Measurements from ENCODE around the gene AMHR2.

AMHR2 gene

DNA sequence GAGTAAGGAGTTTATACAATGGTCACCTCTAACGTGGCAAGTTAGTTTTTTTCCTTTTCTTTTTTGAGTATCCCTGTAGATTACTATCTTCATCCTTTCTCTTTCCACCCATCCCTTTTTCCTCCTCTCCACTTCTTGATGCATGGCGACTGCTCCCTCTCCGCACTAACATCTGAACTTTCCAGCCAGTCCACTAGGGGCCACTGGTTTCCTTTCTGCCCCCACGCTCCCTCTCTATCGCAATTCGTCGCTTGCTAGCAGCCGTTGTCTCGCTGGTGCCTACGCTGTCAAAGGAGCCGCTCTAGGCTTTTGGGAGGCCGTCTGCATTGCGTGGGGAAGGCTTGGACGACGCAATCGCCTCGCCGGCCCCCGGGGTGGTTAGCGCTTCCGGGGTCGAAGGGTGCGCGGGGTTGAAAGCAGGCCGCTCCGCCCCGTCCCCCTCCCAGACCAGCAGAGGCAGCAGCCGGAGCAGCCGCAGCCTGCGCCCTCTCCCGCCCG is 28.1 kb downstream of the AMHR2 start, which contains the start of gene PCBP2:
Gene PCBP2, plus strand, starts transcription at position 442 of the 498 bp plus-strand sequence. CDS start 2,699 bp downstream, outside the sequence.
- Histone ChIP-seq H3K4me1 (peaks cover 16% of the 10 kb centered on the region), H3K9me3 (no peaks in the 10 kb centered on the region), H3K4me3 (peak within 1 kb of the TSS; percentile 96), H3K27me3 (ENCODE audit: low read depth) (no peaks in the 10 kb centered on the region), H3K36me3 (replicated peaks) (peaks cover 49% of the 10 kb centered on the region)
- in situ Hi-C loops (cut with MboI; ENCODE audit: low sequenced_read_pairs): no loop called here
- peak; percentile 98 to 99 for DNase-seq (ENCODE audit: low spot score in 2 of 2)

DNA sequence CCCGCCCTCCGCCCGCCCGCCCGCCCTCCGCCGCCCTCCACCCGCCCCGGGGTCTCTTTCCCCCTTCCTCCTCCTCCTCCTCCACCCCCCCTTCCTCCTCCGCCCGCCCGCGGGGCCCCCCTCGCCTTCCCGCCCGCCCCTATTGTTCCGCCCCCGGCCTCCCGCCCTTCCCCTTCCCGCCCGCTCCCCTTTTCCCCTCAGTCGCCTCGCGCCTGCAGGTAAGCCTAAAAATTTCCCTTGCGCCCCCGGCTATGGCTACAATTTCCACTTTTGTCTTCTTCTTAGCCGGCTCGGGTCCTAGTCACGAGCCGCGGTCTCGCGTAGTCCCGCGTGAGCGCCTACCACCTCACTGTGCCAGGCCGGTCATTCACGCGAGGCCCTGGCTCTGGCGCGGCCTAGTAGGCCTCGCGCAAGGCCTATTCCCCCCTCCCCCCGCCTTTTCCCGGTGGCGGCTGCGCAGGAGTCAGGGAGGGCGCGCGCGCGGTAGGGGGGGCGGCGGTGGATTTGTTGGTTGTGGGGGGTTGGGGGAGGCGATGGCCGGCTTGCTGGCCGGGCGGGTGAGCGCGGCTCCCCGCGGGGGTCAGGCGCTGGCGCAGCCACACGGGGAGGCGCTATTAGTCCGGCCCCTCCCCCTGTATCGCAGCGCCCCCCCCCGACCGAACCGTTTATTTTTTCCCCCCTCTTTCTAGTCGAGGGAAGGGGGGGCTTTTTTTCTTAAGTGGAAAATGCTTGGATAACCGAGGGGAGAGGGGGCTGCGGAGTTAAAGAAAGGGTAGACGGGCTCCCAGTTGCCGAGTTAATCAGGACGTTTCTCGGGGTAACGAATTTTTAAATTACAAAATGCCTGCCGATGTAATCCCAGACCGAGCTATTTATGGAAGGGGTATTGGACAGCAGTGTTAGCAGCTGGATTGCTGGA is 28.8 kb downstream of the AMHR2 start:
- peaks cover 54% of the 10 kb centered on the region for H3K36me3 ChIP-seq (replicated peaks)
- H3K4me1 ChIP-seq: peaks cover 16% of the 10 kb centered on the region
- H3K4me3 ChIP-seq: peak overlapping the region; percentile 96
- H3K9me3 ChIP-seq: no peaks in the 10 kb centered on the region
- DNase-seq (ENCODE audit: low spot score in 2 of 2): peak; percentile 49 to 89
- in situ Hi-C loops (cut with MboI; ENCODE audit: low sequenced_read_pairs): no loop called here
- no peaks in the 10 kb centered on the region for H3K27me3 ChIP-seq (ENCODE audit: low read depth)

DNA sequence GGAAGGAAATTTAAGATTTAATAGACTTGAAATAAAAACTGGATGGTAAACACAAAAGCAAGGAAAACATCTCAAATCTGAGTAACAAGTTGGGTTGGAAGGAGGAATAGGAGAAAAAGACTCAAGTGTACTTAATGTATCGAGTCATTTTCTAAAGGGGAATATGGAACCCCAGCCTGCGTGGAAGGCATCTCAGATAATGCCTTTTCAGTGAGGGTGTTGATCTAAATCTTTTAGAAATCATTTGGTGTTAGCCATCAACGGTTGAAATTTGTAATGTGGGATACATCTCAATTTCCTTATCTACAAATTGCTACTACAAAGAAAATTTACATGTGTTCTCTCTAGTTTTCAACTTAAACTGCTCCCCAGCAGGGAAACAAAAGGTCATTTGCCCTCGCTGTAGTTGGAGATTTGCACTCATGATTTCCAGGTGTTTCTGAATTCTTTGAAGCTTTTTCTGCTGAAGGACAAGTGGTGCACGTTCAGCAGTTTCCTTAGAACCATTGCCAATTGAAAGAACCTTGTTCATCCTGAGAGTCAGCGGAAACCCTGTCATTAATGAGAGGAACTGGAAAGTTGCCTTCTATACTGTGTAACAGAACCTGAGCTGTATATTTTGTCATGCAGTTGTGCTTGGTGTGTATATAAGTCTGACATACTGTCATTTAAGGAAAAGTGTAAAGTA is 30.4 kb downstream of the AMHR2 start:
- no peak for DNase-seq (ENCODE audit: low spot score in 2 of 2)
- in situ Hi-C loops (cut with MboI; ENCODE audit: low sequenced_read_pairs): no loop called here
- Histone ChIP-seq H3K9me3 (no peaks in the 10 kb centered on the region), H3K36me3 (replicated peaks) (peaks cover 64% of the 10 kb centered on the region), H3K4me3 (peak overlapping the region; percentile 96), H3K27me3 (ENCODE audit: low read depth) (no peaks in the 10 kb centered on the region), H3K4me1 (peaks cover 16% of the 10 kb centered on the region)

GRCh38 chr12:53454707-53455106 is 31.1 kb downstream of the AMHR2 start:
- Histone ChIP-seq H3K27me3 (ENCODE audit: low read depth) (no peaks in the 10 kb centered on the region), H3K36me3 (replicated peaks) (peaks cover 70% of the 10 kb centered on the region), H3K4me1 (peaks cover 16% of the 10 kb centered on the region), H3K9me3 (no peaks in the 10 kb centered on the region), H3K4me3 (no peak overlapping the region)
- DNase-seq (ENCODE audit: low spot score in 2 of 2): no peak
- in situ Hi-C loops (cut with MboI; ENCODE audit: low sequenced_read_pairs): no loop called here

GRCh38 chr12:53456654-53457366 is 33.2 kb downstream of the AMHR2 start:
- peaks cover 91% of the 10 kb centered on the region for H3K36me3 ChIP-seq (replicated peaks)
- no peak overlapping the region for H3K4me3 ChIP-seq
- in situ Hi-C loops (cut with MboI; ENCODE audit: low sequenced_read_pairs): no loop called here

DNA sequence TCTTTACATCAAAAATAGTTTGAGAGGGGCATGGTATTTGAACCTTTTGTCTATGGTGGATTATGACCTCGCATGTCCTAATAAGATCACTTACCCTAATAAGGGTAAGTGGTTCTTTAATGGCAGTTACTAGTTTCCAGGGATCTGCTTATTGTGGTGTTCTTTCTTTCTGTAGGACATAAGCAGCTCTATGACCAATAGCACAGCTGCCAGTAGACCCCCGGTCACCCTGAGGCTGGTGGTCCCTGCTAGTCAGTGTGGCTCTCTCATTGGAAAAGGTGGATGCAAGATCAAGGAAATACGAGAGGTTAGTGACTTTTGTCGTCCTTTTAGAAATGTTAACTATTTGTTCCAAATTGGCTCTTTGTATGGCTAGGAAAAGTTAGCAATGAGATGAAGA is 35.4 kb downstream of the AMHR2 start:
- H3K36me3 ChIP-seq (replicated peaks): peaks cover 100% of the 10 kb centered on the region
- in situ Hi-C loops (cut with MboI; ENCODE audit: low sequenced_read_pairs): no loop called here
- H3K27me3 ChIP-seq (ENCODE audit: low read depth): no peaks in the 10 kb centered on the region
- no peak overlapping the region for H3K4me3 ChIP-seq
- H3K9me3 ChIP-seq: no peaks in the 10 kb centered on the region
- DNase-seq (ENCODE audit: low spot score in 2 of 2): no peak
- H3K4me1 ChIP-seq: peaks cover 4% of the 10 kb centered on the region

More at GRCh38 chr12:53456654-53457366, 33.2 kb downstream of the AMHR2 start:
- Histone ChIP-seq H3K9me3 (no peaks in the 10 kb centered on the region), H3K27me3 (ENCODE audit: low read depth) (no peaks in the 10 kb centered on the region), H3K4me1 (peaks cover 14% of the 10 kb centered on the region)
- no peak for DNase-seq (ENCODE audit: low spot score in 2 of 2)

DNA sequence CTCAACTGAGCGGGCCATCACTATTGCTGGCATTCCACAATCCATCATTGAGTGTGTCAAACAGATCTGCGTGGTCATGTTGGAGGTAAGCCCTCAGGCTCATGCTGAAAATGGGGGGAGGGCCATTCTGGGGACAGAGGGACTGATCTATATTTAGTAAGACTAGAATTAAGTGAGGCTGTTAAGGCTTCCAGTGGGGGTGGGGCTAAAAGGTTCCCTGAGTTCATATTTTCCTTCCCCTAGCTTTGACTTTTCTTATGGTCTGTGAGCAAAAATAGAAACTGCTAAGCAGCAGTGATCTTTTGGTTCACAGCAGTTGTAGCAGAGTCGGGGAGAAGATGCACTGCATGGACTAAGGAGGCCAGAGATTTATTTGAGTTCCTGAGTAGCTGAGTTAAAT is 37.4 kb downstream of the AMHR2 start:
- no peak overlapping the region for H3K4me3 ChIP-seq
- no peaks in the 10 kb centered on the region for H3K27me3 ChIP-seq (ENCODE audit: low read depth)
- in situ Hi-C loops (cut with MboI; ENCODE audit: low sequenced_read_pairs): loop anchor here (5.0 kb wide), 1 partner anchor 429 kb away; no protein-coding TSS in a partner anchor
- H3K36me3 ChIP-seq (replicated peaks): peaks cover 100% of the 10 kb centered on the region
- no peak for DNase-seq (ENCODE audit: low spot score in 2 of 2)
- no peaks in the 10 kb centered on the region for H3K4me1 ChIP-seq
- no peaks in the 10 kb centered on the region for H3K9me3 ChIP-seq

DNA sequence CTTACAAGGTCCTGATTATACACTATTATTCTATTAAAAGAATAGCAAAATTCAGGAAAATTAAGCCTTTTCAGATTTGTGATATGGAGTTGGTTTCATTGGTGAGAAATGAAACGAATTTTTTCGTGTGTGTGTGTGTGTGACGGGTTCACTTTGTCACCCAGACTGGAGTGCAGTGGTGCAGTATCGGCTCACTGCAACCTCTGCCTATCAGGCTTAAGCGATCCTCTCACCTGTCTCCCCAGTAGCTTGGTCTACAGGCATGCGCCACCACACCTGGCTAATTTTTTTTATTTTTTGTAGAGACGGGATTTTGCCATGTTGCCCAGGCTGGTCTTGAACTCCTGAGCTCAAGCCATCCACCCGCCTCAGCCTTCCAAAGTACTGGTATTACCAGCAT is 37.9 kb downstream of the AMHR2 start:
- in situ Hi-C loops (cut with MboI; ENCODE audit: low sequenced_read_pairs): loop anchor here (5.0 kb wide), 1 partner anchor 429 kb away; no protein-coding TSS in a partner anchor
- Histone ChIP-seq H3K36me3 (replicated peaks) (peaks cover 100% of the 10 kb centered on the region), H3K4me3 (no peak overlapping the region), H3K27me3 (ENCODE audit: low read depth) (no peaks in the 10 kb centered on the region), H3K4me1 (no peaks in the 10 kb centered on the region), H3K9me3 (no peaks in the 10 kb centered on the region)
- DNase-seq (ENCODE audit: low spot score in 2 of 2): no peak

DNA sequence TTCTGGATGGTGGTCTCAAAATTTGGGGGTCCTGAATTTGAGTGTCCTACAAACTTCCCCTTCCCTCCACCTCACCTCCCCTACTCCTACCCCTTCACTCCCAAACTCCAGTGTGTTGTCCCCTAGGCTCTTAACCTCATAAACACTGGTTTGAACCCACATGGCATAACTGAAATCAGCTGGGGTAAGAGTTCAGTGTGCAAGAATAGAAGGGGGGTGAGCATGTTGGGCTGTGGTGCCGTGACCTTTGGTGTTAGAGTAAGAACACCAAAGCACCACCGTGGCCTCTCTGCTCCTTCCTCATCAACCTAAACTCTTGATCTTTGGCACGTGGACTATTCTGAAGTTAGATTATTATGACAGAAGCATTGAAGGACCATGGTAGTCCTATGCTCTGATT is 39.3 kb downstream of the AMHR2 start:
- no peak for DNase-seq (ENCODE audit: low spot score in 2 of 2)
- no peaks in the 10 kb centered on the region for H3K27me3 ChIP-seq (ENCODE audit: low read depth)
- in situ Hi-C loops (cut with MboI; ENCODE audit: low sequenced_read_pairs): loop anchor here (5.0 kb wide), 1 partner anchor 431 kb away; no protein-coding TSS in a partner anchor
- H3K36me3 ChIP-seq (replicated peaks): peaks cover 100% of the 10 kb centered on the region
- H3K9me3 ChIP-seq: no peaks in the 10 kb centered on the region
- no peaks in the 10 kb centered on the region for H3K4me1 ChIP-seq
- no peak overlapping the region for H3K4me3 ChIP-seq

DNA sequence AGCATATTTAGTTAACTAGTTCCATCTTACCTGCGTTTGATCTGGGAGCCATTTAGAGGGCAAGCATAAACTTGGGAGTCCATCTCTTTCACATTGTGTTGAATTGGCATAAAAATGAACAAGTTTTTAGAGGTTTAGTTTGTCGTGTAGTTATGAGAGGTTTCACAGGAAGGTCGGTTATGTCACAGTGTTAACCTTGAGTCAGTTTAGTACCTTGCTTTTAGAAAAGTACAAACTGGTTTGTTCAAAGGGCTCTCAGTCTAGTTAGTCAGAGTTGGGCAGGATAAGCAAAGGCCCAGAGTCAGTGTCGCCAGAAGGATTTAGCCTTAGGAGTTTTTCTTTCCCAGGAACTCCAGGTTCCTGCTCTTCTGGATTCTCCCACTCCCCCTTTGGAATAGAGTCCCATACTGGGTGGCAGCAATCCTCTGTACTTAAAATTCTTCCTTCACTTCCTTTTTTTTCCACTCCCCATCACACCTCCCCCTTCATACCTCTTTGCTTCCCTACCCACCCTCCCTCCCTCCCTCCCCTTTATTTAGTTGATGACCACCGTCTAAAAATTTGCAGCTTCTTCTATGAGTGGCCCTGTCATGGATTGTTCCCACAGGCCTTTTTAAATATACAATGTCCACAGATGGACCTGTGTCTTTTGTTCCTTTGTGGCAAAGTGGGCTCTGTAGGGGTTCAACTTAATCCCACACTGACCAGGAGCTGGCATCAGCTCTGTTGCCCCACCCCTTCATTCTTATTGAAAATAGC is 40.3 kb downstream of the AMHR2 start:
- no peaks in the 10 kb centered on the region for H3K4me1 ChIP-seq

DNA sequence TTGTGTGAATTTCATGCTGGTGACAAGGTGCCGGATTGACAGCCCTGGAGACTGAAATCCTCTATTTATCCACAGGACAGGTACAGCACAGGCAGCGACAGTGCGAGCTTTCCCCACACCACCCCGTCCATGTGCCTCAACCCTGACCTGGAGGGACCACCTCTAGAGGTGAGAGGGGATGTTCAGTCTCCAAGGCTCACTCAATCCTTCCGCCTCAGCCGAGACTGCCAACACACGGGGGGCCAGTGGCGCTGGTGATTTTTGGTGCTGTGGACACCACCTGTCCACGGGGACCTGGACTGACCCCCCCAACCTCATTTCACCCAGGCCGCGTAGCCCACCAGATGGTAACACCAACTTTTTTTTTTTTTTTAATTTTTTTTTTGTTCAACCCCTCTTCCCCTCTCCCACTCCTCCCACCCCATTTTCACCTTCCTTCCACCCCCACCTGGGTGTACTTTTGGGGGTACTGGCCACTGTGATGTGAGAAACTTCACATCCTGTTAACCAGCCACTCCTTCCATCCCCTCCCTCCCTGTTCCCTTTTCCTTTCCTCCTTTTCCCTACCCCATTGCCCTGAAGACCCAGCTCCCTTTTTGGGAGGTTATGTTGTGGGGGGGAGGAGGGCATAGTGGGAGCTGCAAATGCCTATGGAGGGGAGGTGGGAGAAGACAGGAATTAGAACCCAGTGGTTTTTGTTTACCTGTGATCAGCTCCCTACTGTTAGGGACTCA is 41.2 kb downstream of the AMHR2 start:
- in situ Hi-C loops (cut with MboI; ENCODE audit: low sequenced_read_pairs): loop anchor here (5.0 kb wide), 1 partner anchor 433 kb away; no protein-coding TSS in a partner anchor
- H3K9me3 ChIP-seq: no peaks in the 10 kb centered on the region
- no peaks in the 10 kb centered on the region for H3K4me1 ChIP-seq
- no peak for DNase-seq (ENCODE audit: low spot score in 2 of 2)
- no peaks in the 10 kb centered on the region for H3K27me3 ChIP-seq (ENCODE audit: low read depth)
- peaks cover 100% of the 10 kb centered on the region for H3K36me3 ChIP-seq (replicated peaks)
- H3K4me3 ChIP-seq: no peak overlapping the region

More for the DNA sequence above, 40.3 kb downstream of the AMHR2 start:
- Histone ChIP-seq H3K27me3 (ENCODE audit: low read depth) (no peaks in the 10 kb centered on the region), H3K9me3 (no peaks in the 10 kb centered on the region), H3K36me3 (replicated peaks) (peaks cover 100% of the 10 kb centered on the region), H3K4me3 (no peak overlapping the region)
- in situ Hi-C loops (cut with MboI; ENCODE audit: low sequenced_read_pairs): loop anchor here (5.0 kb wide), 1 partner anchor 432 kb away; no protein-coding TSS in a partner anchor
- no peak for DNase-seq (ENCODE audit: low spot score in 2 of 2)

- in situ Hi-C loops (cut with MboI; ENCODE audit: low sequenced_read_pairs): no loop called here
- no peak overlapping the region for H3K4me3 ChIP-seq
- H3K27me3 ChIP-seq (ENCODE audit: low read depth): no peaks in the 10 kb centered on the region
- no peak for DNase-seq (ENCODE audit: low spot score in 2 of 2)
- H3K9me3 ChIP-seq: no peaks in the 10 kb centered on the region
- H3K36me3 ChIP-seq (replicated peaks): peaks cover 100% of the 10 kb centered on the region
- H3K4me1 ChIP-seq: no peaks in the 10 kb centered on the region
Observed at GRCh38 chr12:53465679-53466078, 42.0 kb downstream of the AMHR2 start.
